Upper lobe of right lung (tissue), 1 donor: ENCODE measurements around the gene PPP2R3B. TPM values are rescaled to one million over a fixed set of nuclear protein-coding genes. Genes with fewer than 3 reads are reported as not detected.

Experiments
- ATAC-seq: fragments of 200-7000 bp; cut with Tn5 transposase; one replicate; pipeline ENCODE4 v1.9.1; 2020; ENCODE audit warnings: mild to moderate bottlenecking, moderate library complexity
- DNase-seq: peaks from one replicate; pipeline ENCODE4 v3.0.0-alpha.2; 2020
- H3K27ac ChIP-seq: fragments of 200-600 bp; one replicate; pipeline ENCODE4 v1.8.0; 2022
- H3K27me3 ChIP-seq: fragments of 200-600 bp; one replicate; pipeline ENCODE4 v1.8.0; 2022; ENCODE audit warnings: mild to moderate bottlenecking
- H3K36me3 ChIP-seq: fragments of 200-600 bp; one replicate; pipeline ENCODE4 v1.8.0; 2022
- H3K4me1 ChIP-seq: fragments of 200-600 bp; one replicate; pipeline ENCODE4 v1.8.0; 2022
- H3K4me3 ChIP-seq: fragments of 200-600 bp; one replicate; pipeline ENCODE4 v1.8.0; 2022; ENCODE audit warnings: mild to moderate bottlenecking
- H3K9me3 ChIP-seq: fragments of 200-600 bp; one replicate; pipeline ENCODE4 v1.8.0; 2022
- intact Hi-C: fragments of 100-400 bp; cut with DNase I; formaldehyde crosslinking; loops from one replicate; pipeline ENCODE4 v1.11.0; 2022
- total RNA-seq: library from RNA; stranded (reverse); fragmentation: NEBNext Ultra II Directional; extraction: Animal tissue kit (Norgen Biotek cat#: 25700); gene quantifications from one replicate; pipeline ENCODE4 v1.2.1, GENCODE V29; 2021
- TF ChIP-seq, protein P1 (sequence below): fragments of 200-600 bp; IDR thresholded peaks from one replicate; pipeline ENCODE4 v1.8.0; 2022; ENCODE audit warnings: antibody characterized with exemption
- donor health status: DM: no; HTN: yes; CAD: no; lungs with severe emphysema.

PPP2R3B gene
- total RNA-seq, 1 donor from 2014 or later, result 12.8 TPM

DNA sequence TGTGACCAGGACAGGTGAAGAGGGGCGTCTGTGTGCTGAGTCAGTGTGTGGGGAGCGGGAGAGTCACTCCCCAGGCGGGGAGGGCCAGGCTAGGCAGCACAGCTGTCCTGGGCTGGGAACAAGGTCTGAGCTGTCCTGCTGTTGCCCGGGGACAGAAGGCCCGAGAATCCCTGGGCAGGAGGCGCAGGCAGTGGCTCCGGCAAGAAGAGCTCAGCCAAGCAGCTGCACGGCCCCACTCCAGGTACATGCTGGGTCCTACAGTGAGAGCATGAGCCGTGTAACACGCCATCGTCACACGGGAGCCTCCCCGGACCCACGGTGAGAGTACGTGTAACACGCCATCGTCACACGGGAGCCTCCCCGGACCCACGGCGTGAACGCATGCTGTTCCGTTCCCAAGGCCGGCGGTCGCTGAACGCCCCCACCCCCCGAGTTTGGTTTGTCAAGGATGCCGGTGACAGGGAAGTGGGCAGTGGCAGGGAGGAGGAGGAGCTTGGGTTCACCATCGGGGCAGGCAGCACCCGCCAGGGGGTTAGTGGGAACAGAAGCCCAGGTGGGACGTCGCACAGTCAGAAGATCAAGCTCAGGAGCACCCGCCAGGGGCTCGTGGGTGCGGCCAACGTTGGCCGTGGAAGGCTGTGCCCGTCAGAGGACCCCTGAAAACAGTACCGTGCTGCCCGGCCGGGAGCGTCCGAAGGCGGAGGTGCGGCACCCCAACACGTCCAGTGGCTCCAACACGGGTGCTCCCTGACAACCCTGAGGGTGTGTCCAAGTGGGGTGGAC lies 15.6 kb downstream of the PPP2R3B start:
- intact Hi-C loops, result no loop called here
- ATAC-seq (no peak), DNase-seq (no peak)
- H3K4me1 ChIP-seq, result peaks cover 9% of the 10 kb centered on the region
- no peaks in the 10 kb centered on the region for H3K9me3 ChIP-seq
- no peak overlapping the region for H3K27ac ChIP-seq
- peaks cover 36% of the 10 kb centered on the region for H3K27me3 ChIP-seq
- H3K36me3 ChIP-seq, result no peaks in the 10 kb centered on the region
- no peak overlapping the region for H3K4me3 ChIP-seq
- TF ChIP-seq, protein P1, sequence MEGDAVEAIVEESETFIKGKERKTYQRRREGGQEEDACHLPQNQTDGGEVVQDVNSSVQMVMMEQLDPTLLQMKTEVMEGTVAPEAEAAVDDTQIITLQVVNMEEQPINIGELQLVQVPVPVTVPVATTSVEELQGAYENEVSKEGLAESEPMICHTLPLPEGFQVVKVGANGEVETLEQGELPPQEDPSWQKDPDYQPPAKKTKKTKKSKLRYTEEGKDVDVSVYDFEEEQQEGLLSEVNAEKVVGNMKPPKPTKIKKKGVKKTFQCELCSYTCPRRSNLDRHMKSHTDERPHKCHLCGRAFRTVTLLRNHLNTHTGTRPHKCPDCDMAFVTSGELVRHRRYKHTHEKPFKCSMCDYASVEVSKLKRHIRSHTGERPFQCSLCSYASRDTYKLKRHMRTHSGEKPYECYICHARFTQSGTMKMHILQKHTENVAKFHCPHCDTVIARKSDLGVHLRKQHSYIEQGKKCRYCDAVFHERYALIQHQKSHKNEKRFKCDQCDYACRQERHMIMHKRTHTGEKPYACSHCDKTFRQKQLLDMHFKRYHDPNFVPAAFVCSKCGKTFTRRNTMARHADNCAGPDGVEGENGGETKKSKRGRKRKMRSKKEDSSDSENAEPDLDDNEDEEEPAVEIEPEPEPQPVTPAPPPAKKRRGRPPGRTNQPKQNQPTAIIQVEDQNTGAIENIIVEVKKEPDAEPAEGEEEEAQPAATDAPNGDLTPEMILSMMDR, result no peak

DNA sequence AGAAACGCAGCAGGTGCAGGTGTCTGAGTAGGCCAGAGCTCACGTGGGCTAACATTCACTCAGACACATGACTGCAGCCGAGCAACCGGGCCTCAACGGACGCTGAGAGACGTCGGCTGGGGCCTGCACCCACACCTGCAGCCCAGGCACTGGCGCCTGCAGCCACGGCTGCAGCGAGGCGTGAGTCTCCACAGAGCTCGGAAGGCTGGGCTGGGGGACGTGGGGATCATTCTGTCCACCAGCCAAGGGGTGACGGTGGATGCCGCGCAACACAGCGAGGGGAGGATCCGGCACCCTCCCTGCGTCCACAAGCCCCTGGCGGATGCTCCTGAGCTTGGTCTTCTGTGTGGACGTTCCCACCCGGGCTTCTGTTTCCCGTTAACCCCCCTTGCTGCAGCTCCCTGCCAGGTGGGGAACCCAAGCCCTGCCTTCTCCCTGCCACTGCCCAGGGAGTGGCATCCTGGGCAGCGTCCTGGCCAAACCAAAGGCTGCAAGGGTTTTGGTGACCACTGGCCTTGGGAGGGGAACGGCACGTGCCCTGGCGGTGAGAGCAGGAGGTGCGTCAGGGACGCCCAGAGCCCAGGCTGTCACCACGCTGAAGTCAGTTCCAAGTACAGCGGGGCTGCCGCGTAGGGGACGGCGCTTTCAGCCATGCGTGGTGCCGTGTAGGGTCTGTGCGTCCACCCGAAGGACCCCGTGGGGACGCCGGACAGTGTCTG lies 16.3 kb downstream of the PPP2R3B start:
- Histone ChIP-seq H3K36me3 (no peaks in the 10 kb centered on the region), H3K9me3 (no peaks in the 10 kb centered on the region), H3K27me3 (peaks cover 31% of the 10 kb centered on the region), H3K27ac (no peak overlapping the region), H3K4me1 (peaks cover 9% of the 10 kb centered on the region), H3K4me3 (no peak overlapping the region)
- TF ChIP-seq, protein P1, result no peak
- DNase-seq (no peak), ATAC-seq (no peak)
- intact Hi-C loops, result no loop called here

DNA sequence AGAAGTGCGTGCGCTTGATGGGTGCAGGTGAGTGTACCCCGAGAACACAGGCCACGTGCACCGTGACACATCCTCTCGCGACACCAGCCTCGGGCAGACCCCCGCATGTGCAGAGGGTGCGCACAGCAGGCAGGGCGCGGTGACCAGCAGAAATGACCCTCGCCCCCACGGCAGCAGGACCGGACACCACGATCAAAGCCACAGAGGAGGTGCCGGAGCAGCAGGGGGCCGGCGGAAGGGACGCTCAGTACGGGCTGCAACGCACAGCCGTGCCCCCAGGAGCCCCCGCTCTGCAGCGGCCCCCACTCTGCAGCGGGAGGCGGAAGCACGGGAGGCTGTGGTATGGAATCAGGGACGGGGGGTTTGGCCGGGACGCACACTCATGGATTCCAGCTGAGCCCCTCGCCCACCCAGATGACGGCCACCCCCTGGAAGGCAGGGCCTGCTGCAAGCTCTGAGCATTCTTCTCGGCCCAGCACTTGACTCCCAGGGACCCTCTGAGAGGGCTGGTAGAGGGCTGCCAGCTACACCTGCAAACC lies 17.1 kb downstream of the PPP2R3B start:
- ATAC-seq, result no peak
- TF ChIP-seq, protein P1, result no peak
- Histone ChIP-seq H3K4me3 (no peak overlapping the region), H3K27me3 (peaks cover 23% of the 10 kb centered on the region), H3K36me3 (no peaks in the 10 kb centered on the region), H3K9me3 (no peaks in the 10 kb centered on the region), H3K4me1 (peaks cover 9% of the 10 kb centered on the region), H3K27ac (no peak overlapping the region)
- DNase-seq, result no peak
- intact Hi-C loops, result no loop called here

DNA sequence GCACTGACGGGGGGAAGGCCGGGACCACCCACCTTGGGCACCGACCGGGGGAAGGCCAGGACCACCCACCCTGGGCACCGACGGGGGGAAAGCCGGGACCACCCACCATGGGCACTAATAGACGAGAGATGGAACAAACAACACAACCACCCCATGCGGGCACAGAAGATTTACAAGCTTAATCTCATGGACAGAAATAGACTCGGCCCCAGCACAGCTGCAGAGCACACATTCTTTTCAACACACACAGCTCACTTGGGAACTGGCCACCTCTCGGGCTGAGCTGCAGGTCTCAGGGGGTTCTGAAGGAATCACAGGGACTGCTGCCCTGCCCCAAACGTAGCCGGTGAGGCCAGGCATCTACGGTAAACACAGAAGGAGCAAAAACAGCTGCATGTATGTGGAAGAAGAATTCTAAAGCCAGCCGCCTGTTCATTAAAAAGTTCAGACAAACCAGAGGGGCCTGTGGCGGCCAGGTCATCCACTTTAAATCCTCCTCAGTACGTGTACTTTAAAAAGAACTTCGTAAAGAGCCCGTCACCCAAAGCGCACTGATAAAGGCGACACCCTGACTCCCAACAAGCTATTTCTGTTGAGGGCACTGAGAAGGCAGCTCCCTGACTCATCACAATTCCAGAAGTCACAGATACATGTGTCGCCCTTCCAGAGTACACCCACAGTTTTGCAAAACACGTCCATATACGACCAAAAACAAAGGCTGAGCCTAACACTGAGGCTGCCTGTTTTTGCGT lies 17.7 kb downstream of the PPP2R3B start:
- ATAC-seq (no peak), DNase-seq (no peak)
- intact Hi-C loops, result no loop called here
- no peak overlapping the region for H3K27ac ChIP-seq
- no peaks in the 10 kb centered on the region for H3K36me3 ChIP-seq
- TF ChIP-seq, protein P1, result no peak
- H3K4me3 ChIP-seq, result no peak overlapping the region
- H3K4me1 ChIP-seq, result peaks cover 6% of the 10 kb centered on the region
- peaks cover 17% of the 10 kb centered on the region for H3K27me3 ChIP-seq
- H3K9me3 ChIP-seq, result no peaks in the 10 kb centered on the region

DNA sequence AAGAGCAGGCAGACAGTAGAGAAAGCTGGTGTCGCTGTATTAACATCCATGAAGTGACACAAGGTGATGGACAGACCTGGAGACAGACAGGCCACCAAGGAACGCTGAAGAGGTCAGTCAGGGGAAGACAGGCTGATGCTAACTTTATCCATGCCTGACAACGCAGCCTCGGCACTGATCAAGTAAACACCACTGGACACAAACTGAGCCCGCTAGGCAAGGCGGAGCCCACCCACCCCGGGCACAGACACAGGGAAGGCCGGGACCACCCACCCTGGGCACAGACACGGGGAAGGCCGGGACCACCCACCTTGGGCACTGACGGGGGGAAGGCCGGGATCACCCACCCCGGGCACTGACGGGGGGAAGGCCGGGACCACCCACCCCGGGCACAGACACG lies 18.8 kb downstream of the PPP2R3B start:
- Histone ChIP-seq H3K4me1 (peaks cover under 1% of the 10 kb centered on the region), H3K27ac (no peak overlapping the region), H3K9me3 (no peaks in the 10 kb centered on the region), H3K27me3 (peaks cover 10% of the 10 kb centered on the region), H3K4me3 (no peak overlapping the region), H3K36me3 (no peaks in the 10 kb centered on the region)
- intact Hi-C loops, result no loop called here
- TF ChIP-seq, protein P1, result no peak
- ATAC-seq, result no peak
- no peak for DNase-seq
